C1 segment of cervical spinal cord (tissue), 14 donors: Measurements from ENCODE around the gene PLTP.
A peak's percentile ranks its signal among the peaks of the same experiment; 100 is the strongest.
"Not testable (repeated sequence)": the region's sequence is repeated elsewhere in the genome, so short reads cannot be mapped to it uniquely, and the experiment has no call there.

Experiments used
- DNase-seq, 14 donors: peaks; one replicate each; lab custom pipeline; 2025; lab: John Stamatoyannopoulos, UW

Gene PLTP

DNA sequence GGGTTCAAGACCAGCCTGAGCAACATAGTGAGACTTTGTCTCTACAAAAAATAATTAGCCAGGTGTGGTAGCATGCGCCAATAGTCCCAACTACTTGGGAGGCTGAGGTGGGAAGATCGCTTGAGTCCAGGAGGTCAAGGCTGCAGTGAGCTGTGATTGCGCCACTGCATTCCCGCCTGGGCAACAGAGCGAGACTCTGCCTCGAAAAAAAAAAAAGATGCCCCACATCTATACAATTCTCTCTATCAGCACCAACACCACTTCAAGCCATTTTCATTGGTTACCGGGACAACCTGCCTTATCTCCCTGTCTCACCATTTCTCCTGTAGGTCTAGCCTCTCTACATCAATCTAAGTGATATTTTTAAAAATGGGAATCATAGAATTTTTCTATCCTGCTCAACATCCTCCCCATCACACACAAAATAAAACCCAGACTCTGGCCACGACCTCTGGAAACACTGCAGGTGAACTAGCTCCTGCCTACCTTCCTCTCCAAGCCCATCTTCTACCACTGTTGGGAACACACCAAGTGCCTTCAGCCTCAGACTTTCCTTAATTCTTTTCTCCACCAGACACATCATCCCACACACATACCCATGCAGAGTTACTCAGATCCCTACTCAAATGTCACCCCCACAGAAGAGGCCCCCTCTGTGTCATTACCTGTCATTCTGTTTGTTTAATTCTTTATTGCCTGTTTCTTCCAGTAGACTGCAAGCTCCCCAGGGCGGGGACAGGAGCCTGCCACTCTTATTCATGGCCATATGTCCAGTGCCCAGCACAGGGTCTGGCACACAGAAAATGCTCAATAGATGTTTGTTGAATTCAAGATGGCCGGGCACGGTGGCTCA lies 9.6 kb upstream of the PLTP start:
- DNase-seq, result no peak

DNA sequence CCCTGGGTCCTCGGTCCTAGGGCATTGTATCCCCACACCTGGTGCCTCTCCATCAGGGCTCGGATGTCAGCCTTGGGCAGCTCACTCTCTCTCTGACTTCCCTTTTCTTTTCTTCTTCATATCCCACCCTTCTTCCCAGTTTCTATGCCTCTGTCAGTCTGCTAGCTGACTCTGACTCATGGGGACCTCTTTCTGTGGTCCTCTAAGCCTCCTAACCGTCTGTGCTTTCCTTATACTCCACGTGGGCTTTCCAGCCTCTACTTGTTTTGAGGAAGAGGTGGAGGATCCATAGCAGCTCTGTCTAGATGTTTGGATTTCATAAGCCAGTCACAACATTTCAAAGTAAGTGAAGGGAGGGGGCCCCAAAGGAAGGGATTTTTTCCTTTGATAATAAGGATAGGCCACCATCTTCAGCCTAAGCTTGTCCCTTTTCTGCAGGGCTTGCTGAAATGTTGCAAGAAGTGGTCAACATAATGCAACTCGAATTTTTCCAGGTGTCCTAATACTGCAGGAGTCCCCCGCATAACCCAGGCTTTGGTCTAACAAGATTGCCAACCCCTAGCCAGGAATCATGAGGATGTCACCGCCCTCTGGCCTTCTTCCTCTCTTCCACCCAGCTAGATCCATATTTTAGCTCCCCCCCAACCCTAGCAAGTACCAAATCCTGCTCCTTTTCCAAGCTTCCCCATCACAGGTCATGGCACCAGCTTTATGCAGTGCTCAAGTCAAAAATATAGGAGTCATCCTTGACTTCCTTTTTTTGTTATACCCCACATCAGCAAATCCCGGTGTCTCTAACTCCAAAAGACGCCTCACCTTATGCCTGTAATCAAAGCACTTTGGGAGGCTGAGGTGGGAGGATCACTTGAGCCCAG lies 8.7 kb upstream of the PLTP start:
- DNase-seq, result no peak

DNA sequence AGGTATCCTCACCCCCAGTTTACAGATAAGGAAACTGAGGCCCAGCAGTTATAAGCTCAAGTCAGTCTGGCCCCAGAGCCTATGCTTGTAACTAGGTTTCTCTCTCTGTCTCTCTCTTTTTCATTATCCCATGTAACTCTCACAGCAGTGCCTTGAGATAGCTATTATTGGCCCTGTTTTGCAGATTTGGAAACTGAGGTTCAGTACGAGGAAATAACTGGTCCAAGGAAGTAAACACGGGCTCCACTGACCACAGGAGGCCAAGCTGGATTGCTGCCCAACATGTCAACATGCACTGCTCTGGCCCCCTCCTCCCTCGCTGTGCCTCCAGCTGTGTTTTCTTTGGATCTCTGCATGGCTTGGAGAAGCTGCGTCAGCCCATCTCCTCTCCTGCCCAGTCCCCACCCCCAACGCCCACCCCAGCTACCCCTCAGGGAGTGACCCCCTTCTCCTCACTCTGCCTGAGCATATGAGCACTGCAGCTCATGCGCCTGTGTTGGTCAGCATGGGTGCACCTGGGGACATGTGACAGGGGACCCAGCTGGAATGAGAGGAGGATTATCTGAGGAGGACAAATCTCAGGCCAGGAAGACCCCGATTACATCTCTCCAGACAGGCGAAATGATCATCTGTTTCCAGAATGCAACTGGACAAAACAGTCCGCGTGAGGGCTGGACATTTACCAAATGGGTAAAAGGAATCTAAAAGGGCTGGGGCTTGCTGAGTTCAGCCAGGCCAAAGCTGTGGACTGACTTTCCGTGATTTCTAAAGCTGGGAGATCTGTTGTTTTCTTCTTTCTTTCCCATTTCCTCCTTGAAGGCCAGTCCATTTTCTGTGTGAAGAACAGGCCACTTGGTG lies 7.8 kb upstream of the PLTP start:
- no peak for DNase-seq

DNA sequence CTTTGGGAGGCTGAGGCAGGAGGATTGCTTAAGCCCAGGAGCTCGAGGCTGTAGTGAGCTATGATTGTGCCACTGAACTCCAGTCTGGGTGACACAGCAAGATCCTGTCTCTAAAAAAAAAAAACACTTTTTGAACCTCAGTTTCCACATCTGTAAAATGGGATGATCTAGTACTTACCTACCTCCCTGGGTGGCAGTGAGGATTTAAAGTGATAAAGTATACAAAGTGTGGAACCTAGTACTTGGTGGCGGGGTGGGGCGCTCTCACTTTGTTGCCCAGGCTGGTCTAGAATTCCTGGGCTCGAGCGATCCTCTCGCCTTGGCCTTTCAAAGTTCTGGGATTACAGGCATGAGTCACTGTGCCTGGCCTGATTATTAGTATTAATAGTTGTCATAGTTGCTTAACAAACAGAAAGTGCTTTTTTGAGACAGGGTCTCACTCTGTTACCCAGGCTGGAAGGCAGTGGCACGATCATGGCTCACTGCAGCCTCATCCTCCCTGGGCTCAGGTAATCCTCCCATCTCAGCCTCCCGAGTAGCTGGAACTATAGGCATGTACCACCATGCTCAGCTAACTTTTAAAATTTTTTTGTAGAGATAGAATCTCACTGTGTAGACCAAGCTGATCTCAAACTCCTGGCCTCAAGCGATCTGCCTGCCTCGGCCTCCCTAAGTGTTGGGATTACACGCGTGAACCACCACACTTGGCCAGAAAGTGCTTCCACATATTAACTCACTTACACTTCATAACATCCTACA lies 7.0 kb upstream of the PLTP start:
- DNase-seq, result no peak

DNA sequence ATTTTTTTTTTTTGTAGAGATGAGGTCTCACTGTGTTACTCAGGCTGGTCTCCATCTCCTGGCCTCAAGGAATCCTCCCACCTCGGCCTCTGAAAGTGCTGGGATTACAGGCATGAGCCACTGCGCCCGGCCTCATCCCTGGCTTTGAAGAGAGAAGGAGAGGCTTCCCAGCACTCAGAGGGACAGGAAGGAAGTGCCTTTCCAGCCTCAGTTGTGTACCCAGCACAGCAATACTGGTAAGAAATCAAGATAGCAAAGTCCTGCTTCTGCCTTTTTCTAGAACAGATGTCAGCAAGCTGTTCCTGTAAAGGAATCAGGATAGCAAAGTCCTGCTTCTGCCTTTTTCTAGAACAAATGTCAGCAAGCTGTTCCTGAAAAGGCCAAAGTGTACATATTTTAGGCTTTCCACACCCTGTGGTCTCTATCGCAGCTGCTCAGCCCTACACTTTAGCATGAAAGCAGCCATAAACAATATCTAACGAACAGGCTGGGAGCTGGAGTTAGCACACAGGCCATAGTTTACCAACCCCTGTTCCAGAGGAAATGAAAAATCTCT lies 6.3 kb upstream of the PLTP start:
- no peak for DNase-seq

DNA sequence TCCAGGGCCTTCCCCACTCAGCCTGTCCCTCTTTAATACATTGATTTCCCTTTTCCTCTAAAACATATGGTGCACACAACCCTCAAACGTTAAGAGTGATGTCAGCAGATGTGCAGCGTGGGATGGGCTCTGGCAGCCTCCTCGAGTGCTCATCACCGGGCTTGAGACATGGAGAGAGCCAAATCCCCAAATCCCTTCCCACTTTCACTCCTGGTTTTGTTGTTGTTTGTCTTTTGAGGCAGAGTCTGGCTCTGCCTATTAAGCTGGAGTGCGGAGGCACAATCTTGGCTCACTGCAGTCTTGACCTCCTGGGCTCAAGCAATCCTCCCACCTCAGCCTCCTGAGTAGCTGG lies 5.8 kb upstream of the PLTP start:
- no peak for DNase-seq

DNA sequence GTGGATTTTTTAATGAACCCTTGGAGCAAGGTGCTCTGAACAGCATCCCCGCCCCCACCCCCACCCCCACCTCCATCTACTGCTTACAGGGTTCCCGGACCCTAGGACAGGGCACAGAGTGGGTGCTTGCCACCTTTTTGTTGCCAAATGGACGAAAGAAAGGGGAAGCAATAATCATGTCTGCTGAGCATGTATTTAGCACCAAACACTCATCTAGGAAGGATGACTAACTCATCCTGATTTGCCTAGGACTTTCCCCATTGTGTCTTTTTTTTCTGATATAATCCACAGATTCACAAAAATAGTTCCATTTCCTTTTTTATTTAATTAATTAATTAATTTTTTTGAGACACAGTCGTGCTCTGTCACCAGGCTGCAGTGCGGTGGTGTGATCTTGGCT lies 1.2 kb upstream of the PLTP start:
- no peak for DNase-seq

DNA sequence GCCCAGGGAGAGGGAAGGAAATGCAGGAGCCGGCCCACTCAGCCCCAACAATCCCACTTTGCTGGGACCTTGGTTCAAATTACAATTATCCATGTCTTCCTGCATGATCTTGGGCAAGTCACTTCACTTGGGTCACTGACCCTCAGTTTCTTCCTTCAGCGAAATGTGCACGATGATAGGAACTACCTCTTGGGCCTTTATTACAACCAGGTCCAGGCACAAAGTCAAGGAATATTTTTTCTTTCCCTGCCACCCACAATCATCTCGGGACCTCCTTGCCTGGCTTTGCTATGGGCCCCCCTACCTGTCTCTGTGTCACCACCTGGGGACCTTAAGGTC lies 358 bp upstream of the PLTP start:
- DNase-seq, result no peak

DNA sequence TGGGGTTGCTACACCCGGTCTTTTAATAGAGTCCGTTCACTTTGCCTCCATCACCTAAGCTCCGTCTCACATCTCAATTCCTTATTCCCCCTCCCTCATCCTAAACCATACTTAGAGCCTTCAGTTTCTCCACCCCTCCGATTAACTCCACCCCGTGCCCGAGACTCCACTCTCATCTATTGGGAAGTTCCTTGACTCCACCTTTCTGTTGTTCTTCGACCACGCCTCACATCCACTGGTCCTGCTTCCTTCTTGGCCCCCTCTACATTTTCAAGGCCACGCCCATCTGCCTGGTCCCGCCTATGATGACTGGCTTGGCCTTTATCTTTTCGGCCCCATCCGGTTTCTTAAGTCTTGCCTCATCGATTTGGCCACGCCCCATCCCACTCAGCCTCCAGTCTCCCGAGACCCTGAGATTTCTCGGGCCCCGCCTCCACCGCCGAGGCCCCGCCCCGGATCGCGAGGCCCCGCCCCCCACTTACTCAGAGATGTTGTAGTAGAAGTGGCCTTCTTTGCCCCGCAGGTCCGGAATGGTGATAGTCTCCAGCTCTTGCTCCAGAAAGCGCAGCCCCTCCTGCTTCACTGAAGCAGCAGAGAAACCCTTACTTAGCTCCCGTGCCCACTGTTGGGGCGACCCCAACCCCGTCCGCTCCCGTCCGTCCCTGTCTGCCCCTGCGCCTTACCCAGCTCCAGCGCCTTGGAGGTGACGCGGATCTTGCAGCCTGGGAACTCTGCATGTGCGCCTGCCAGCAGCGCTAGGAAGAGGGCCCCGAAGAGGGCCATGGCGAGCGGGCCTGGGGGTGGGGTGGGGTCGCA lies 1.1 kb downstream of the PLTP start:
- DNase-seq, result peak; percentile 14 to 91 (median 72)

DNA sequence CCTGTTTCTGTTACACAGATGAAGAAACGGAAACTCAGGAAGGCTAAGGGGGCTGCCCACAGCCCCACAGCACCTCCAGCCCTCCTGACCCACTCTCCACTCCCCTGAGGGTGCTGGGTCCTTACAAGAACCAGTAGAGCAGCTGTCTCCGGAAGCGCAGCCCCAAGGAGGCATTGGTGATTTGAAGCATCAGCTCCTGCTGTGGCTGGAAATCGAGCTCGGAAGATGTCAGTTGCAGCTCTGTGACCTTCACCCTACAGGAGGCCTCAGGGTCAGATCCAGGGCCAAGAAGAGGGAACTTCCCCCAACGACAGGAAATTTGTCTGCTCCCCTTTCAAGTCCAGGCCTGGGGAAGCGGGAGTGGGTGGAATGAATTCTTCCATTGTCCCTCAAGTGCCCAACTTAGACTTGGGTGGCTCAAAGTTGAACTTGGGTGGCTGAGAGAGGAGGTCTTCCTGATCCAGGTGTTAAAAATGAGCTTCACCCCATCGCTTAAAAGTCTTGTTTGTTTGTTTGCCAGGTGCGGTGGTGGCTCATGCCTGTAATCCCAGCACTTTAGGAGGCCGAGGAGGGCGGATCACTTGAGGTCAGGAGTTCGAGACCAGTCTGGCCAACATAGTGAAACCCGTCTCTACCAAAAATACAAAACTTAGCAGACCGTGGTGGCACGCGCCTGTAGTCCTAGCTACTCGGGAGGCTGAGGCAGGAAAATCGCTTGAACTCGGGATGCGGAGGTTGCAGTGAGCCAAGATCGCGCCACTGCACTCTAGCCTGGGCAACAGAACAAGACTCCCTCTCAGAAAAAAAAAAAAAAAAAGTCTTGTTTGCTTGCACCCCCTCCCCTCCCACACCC lies 1.9 kb downstream of the PLTP start:
- DNase-seq, result no peak

DNA sequence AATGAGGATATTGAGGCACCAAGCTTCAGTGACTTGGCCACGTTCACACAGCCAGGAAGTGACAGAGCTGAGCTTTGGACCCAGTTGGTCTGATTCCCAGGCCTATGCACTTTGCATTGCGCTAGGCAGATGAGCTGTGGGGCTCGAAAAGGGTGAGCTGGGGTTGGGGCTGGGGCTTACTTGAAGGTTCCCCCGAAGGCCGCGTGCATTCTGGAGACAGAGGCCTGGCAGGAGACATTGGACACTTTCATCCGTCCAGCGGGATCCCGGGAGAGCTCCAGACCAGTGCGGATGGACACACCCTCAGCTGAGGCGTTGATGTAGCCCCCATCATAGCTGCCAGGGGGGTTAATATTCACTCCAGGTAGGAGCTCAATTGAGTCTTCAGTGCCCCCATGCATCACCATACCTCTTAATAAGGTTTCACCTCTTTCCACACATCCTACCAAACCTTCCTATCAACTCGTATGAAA lies 2.6 kb downstream of the PLTP start:
- no peak for DNase-seq

DNA sequence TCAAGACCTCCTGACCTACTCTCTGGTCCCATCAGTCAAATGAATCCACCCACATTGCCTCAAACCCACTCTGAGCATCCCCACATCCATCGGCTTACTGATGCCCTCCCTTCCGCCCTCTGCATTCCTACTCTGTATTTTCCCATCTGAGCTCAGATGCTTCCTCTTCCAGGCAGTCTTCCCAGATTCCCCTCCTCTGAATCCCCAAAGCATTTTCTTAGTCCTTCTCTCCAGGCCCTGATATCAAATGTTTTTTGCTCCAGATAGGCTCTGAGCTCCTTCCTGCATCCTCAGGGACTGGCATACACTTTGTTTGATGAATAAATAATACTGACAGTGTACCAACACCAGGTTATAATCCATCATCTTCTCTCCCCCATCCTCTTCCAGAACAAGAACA lies 3.9 kb downstream of the PLTP start:
- no peak for DNase-seq

DNA sequence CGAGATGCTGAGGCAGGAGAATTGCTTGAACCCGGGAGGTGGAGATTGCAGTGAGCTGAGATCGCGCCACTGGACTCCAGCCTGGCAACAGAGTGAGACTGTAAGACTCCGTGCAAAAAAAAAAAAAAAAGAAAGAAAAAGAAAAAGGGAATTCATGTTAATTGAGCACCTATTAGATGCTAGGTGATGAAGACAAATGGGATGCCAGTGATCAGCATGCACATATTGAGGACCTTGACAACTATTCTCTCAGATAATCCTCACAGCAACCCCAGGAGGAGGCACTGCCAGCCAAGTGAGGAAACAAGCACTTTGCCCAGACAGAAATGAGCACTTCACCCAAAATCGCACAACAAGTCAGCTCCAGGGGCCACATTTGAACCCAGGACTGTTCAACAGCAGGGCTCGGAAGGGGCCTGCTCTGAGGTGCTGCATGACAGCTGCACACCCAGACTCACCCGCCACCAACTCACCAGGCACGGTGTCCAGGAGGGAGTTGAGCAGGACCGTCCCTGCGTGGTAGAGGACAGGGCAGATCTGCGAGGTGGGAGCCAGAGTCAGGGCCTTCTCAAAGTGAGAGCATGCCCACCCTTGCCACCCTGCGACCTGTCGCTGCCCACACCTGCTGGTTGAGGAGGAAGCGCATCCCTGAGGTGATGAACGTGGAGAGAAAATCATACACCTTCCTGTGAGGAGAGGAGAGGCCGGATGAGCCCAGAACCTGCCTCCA lies 4.6 kb downstream of the PLTP start:
- no peak for DNase-seq

DNA sequence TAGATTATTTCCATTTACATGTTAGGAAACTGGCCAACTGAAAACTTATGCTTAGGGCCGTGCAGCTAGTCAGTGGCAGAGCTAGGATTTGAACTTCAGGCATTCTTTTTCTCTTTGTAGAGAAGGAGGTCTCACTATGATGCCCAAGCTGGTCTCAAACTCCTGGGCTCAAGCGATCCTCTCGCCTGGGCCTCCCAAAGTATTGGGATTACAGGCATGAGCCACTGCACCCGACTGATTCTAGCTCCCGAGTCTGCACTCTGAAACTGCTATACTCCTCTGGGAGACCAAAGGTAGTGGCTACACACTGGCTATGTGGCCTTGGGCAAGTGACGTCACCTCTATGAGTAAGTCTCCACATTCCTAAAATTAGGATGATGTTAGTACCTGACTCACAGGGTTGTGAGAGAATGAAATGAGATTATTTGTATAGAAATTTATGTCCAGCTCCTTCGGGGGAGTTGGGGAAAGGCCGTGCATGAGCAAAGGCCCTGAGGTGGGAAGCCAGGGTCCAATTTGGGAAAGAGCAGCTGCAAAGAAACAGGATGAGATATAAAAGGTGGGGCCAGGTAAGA lies 6.4 kb downstream of the PLTP start:
- no peak for DNase-seq

DNA sequence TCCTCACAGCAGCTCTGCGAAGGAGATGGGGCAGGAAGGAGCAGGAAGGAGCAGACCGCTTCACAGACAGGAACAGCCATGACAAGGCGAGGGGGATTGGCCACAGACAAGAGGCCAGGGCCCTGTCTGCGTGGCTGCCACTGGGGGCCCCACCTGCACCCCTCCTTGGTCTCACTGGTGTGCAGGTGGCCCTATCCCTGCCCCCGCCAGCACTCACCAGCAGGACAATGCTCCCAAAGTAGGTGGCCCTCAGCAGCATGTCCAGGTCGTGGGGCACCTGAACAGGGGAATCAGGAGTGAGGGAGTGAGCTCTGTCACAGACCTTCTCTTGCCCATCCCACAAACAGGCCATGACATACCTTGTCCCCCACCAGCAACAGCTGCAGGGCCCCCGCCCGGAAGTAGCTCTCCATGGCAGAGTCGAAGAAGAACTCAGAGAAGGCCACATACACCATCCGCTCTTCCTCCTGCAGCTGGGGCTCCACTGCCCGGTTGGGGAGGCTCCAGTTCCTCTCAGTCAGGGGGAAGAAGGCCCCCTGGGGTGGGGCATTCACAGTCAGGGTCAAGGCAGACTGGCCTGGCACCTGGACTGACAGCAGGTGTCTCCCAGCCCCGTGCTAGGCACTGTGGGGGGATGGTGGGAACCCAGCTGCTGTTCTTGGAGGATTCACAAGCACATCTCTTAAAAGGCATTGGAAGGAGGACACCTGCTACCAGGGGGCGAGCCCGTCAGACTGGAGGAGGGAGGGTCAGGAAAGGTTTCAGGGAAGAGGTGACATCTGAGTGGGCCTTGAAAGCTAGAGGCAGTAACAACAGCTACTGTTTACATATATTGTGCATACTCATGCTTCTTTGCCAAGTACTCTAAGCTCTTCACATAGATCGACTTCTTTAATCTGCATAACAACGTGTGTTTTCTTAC lies 7.1 kb downstream of the PLTP start:
- no peak for DNase-seq

DNA sequence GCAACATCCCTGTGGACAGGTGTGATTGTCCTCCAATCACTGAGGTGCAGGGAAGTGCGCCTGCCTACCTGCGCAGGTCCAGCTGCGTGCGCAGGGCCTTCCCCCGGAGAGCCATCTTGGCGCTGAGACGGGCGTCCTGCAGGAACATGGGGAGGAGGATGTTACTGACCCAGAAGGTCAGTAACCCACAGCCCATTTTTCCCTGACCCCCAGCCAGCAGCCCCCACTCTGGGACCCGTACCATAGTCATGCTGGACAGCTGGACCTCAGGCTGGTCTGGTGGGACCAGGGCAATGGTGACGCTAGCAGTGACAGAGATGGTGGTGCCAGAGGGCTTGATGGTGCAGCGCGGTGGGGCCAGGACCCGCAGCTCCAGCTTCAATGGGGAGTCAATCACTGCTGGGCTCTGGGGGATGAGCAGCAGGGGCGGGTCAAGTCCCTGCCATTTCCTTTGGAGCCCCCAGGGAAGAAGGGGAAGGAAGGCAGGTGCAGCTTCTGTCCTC lies 9.7 kb downstream of the PLTP start:
- no peak for DNase-seq

DNA sequence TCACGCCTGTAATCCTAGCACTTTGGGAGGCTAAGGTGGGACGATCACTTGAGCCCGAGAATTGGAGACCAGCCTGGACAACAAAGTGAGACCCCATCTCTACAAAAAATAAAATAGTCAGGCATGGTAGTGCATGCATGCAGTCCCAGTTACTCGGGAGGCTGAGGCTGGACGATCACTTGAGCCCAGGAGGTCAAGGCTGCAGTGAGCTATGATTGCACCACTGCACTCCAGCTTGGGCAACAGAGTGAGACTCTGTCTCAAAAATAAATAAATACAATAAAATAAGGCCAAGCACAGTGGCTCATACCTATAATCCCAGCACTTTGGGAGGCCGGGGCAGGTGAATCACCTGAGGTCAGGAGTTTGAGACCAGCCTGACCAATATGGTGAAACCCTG lies 10.6 kb downstream of the PLTP start:
- DNase-seq, result not testable (repeated sequence)
